A549 (cell line): ENCODE results near the gene PROSER1.
"Not testable (repeated sequence)": the region's sequence is repeated elsewhere in the genome, so short reads cannot be mapped to it uniquely, and the experiment has no call there.

Experiments used
- ESRRA ChIP-seq: fragments of 150-350 bp; IDR thresholded peaks from 2 replicates; pipeline ENCODE4 v1.6.1; 2014; ENCODE audit warnings: mild to moderate bottlenecking, low read length, borderline replicate concordance
- KDM1A ChIP-seq: fragments of 200-600 bp; sonication (generic); IDR thresholded peaks from 2 replicates; pipeline ENCODE4 v1.6.1; 2016; ENCODE audit warnings: low read depth, mild to moderate bottlenecking

- not testable (repeated sequence) for TF ChIP-seq ESRRA, KDM1A
Measured at GRCh38 chr13:39006371-39007111, 31.3 kb downstream of the PROSER1 start.
